Skeletal muscle tissue (tissue), 4 donors: ENCODE data around the gene HTR4. TPM values are rescaled to one million over a fixed set of nuclear protein-coding genes. Genes with fewer than 3 reads are reported as not detected.

Experiments
- H3K27ac ChIP-seq: one replicate; pipeline ENCODE4 v1.7.0; 2013; ENCODE audit warnings: mild to moderate bottlenecking, low read depth, low read length, inconsistent platforms
- H3K27me3 ChIP-seq, 3 donors: one replicate each; pipeline ENCODE4 v1.7.0; 2013; ENCODE audit warnings: low read length in 3 of 3; ENCODE audit not compliant: control insufficient read depth in 3 of 3, insufficient read depth in 3 of 3
- H3K36me3 ChIP-seq, 3 donors: one replicate each; pipeline ENCODE4 v1.7.0; 2013; ENCODE audit warnings: low read length in 3 of 3; ENCODE audit not compliant: control insufficient read depth in 3 of 3, insufficient read depth in 3 of 3
- H3K4me1 ChIP-seq, 3 donors: one replicate each; pipeline ENCODE4 v1.7.0; 2013; ENCODE audit warnings: low read length in 3 of 3, mild to moderate bottlenecking in 3 of 3; ENCODE audit not compliant: control insufficient read depth in 3 of 3, insufficient read depth in 3 of 3
- H3K4me3 ChIP-seq, 3 donors: one replicate each; pipeline ENCODE4 v1.7.0; 2013; ENCODE audit warnings: low read length in 3 of 3
- H3K9ac ChIP-seq, 3 donors: one replicate each; pipeline ENCODE4 v1.7.0; 2013; ENCODE audit warnings: low read length in 3 of 3, mild to moderate bottlenecking in 3 of 3, moderate library complexity in 2 of 3, low read depth in 1 of 3
- H3K9me3 ChIP-seq, 3 donors: one replicate each; pipeline ENCODE4 v1.7.0; 2013; ENCODE audit warnings: low read length in 3 of 3; ENCODE audit not compliant: control insufficient read depth in 3 of 3
- total RNA-seq: library from RNA; depleted of rRNA; stranded (reverse); fragments of >200 nt; gene quantifications from one replicate; pipeline ENCODE4 v1.2.3, GENCODE V29; 2014
- donor health status: Osteomylitis.

HTR4 gene
- total RNA-seq, 1 donor from 2014 or later: not detected

DNA sequence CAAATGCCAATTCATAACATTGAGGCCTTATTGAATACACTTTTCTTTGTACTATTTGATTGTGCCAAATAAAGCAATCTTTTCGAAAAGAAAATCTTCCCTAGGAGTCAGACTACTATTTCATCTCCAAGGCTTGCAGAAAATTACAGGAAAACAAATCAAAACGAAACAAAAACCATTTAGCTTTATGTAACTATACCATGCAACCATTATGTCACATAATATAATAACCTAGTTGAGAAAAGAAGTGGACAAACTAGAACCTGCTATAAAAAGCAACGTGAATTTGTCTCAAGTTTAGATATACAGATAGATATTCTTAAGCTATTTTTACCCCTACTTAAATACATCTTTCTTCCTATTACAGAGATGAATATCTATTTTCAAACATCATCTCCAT lies 18.0 kb downstream of the HTR4 start:
- Histone ChIP-seq H3K4me1 (no peaks in the 10 kb centered on the region), H3K9me3 (no peaks in the 10 kb centered on the region), H3K27me3 (no peaks in the 10 kb centered on the region), H3K36me3 (no peaks in the 10 kb centered on the region), H3K27ac (no peak overlapping the region), H3K9ac (no peak overlapping the region), H3K4me3 (no peak overlapping the region)

DNA sequence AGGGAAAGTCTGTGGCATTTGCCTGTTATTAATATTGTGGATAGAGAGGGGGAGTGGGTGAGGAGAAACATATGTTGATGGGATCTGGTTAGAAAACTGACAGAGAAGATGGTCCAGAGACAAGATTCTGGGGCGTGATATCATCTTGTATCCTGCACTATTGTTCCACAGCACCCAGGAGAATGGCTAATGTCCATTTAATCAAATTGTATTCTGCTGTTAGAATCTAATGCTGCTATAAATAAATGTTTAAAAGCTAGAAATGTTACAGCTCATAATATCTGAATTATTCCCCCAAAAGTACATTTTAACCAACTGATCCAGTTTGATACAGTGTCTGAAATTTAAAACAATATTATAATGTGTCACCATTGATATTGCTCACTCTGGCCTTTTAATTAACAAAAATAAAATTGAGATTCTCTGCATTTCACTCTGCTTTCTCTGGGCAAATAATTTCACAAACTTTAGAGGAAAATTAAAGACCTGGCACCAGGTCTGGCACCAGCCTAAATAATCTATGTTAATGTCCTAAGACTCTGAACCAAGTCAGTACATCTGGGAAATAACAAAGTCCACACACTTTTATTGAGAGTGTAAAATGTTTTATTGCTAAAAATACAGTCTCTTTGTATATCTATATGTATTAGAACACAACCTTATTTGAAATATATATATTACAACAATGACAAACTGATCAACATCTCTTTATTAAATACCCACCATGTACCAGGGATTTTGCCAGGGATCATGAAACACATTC lies 18.8 kb downstream of the HTR4 start:
- no peaks in the 10 kb centered on the region for H3K4me1 ChIP-seq

DNA sequence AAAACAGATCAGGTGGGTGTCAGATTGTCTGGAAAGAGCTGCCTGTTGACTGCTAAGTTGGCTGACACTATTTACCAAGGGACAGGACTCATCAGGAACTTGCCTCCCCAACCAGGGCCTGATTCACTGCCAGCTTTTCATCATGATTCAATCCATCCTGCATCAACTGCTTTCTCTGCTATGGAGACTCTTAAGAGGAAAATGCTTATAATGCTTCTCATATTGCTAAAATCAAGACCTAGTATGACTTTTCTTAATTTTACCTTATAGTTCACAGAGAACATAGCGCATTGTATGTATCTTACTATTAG lies 21.3 kb downstream of the HTR4 start:
- H3K4me1 ChIP-seq: no peaks in the 10 kb centered on the region
- no peaks in the 10 kb centered on the region for H3K36me3 ChIP-seq
- no peak overlapping the region for H3K27ac ChIP-seq
- no peak overlapping the region for H3K4me3 ChIP-seq
- no peaks in the 10 kb centered on the region for H3K9me3 ChIP-seq
- no peak overlapping the region for H3K9ac ChIP-seq
- no peaks in the 10 kb centered on the region for H3K27me3 ChIP-seq

More for the DNA sequence above, 18.8 kb downstream of the HTR4 start:
- no peak overlapping the region for H3K4me3 ChIP-seq
- H3K36me3 ChIP-seq: no peaks in the 10 kb centered on the region
- H3K27me3 ChIP-seq: no peaks in the 10 kb centered on the region
- H3K27ac ChIP-seq: no peak overlapping the region
- H3K9ac ChIP-seq: no peak overlapping the region
- no peaks in the 10 kb centered on the region for H3K9me3 ChIP-seq

DNA sequence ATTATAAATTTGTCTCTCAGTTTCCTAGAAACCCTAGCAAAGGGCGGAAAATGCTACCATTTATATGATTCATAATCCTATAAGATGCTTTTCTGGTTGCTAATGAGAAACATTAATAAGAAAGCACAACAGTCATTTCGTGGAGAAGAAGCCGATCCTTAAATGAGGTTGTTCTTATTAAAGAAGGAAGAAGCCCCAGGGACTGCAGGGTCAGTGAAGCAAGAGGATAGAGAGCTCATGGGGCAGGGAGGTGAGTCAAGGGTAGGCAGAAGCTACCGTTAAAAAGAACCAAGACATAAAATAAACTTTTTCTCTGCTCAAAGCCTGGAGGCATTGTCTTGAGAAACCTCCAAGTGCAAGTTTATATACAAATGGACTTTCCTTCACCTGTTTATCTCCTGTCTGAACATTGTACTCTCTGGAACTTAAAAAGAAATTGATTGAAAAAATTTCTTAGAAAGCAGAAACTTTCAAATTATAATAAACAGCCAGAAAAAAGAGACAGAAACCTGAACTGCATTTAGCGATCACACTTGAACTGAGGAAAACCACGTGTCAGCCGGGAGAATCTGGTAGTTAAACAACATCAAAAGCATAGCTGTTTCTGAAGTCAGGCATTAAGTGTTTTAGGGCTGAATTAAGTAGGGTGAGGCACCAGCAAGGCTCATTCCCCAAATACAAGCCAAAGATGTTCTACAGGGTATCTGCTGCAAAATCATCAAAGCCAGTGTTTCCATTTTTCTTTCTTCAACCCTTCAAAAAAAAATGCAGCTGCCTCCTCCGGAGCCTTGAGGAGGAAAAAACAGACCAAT lies 21.9 kb downstream of the HTR4 start:
- Histone ChIP-seq H3K4me3 (no peak overlapping the region), H3K9ac (no peak overlapping the region), H3K36me3 (no peaks in the 10 kb centered on the region), H3K27me3 (no peaks in the 10 kb centered on the region), H3K9me3 (no peaks in the 10 kb centered on the region), H3K4me1 (no peaks in the 10 kb centered on the region), H3K27ac (no peak overlapping the region)

DNA sequence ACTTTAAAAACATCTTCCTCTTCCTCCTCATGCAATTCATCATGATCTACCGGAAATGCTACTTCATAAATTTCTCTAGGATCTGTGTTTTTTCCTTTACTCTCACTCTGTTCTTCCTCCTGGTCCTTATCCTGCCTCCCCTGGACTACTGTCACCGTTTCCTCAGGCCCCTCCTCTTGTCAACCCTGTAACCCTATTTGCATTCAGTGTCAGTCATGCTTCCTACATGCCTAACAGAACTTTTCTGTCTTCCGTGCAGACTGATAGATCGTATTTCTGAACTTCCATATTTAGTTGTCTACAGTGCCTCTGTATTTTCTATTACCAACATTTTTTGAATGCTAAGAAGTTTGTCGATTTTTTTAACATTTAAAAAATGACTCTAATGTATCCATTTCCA lies 27.3 kb downstream of the HTR4 start:
- Histone ChIP-seq H3K27ac (no peak overlapping the region), H3K9me3 (no peaks in the 10 kb centered on the region), H3K36me3 (no peaks in the 10 kb centered on the region), H3K9ac (no peak overlapping the region), H3K4me1 (no peaks in the 10 kb centered on the region), H3K27me3 (no peaks in the 10 kb centered on the region), H3K4me3 (no peak overlapping the region)

DNA sequence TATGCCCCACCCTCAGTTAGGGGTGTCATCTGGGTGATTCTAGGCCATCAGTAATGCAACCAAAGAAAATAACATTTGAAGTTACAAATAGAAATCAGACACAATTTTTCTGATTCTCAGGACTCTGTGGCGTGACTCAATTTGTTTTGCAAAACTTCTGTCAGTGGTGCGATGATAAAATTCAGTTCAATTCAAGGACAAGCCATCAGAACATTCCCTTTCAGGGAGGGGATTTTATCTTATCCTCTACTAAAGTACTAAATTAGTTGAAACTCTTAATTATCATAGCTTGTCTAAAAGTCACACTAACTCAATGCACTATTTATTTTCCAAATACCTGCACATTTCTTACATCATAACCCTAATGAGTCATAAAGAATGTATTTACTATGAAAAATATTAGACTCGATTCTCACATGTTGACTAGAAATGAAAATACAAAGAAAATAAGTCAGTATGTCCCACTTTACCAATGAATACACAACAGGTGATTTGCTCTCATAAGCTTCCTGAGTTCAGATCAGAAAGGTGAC lies 28.2 kb downstream of the HTR4 start:
- Histone ChIP-seq H3K9ac (no peak overlapping the region), H3K27ac (no peak overlapping the region), H3K36me3 (no peaks in the 10 kb centered on the region), H3K27me3 (no peaks in the 10 kb centered on the region), H3K9me3 (no peaks in the 10 kb centered on the region), H3K4me1 (no peaks in the 10 kb centered on the region), H3K4me3 (no peak overlapping the region)

DNA sequence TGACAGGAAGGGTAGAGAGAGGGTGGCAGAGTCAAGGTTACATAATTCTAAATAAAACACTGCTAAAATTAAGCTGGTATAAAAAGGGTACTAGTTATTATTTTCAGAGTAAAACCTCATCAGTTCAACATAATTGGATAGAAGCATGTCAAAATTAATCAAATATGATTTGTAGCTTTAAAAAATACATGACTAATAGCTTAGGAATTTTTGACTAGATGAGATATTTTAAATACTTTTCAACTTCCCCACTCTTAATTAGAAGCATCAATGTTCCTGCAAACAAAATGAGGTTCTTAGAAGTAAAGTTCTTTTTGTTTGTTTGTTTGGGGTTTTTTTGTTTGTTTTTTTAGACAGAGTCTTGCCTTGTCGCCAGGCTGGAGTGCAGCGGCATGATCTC lies 29.1 kb downstream of the HTR4 start:
- Histone ChIP-seq H3K9me3 (no peaks in the 10 kb centered on the region), H3K27me3 (no peaks in the 10 kb centered on the region), H3K36me3 (no peaks in the 10 kb centered on the region), H3K27ac (no peak overlapping the region), H3K4me1 (no peaks in the 10 kb centered on the region), H3K4me3 (no peak overlapping the region), H3K9ac (no peak overlapping the region)

DNA sequence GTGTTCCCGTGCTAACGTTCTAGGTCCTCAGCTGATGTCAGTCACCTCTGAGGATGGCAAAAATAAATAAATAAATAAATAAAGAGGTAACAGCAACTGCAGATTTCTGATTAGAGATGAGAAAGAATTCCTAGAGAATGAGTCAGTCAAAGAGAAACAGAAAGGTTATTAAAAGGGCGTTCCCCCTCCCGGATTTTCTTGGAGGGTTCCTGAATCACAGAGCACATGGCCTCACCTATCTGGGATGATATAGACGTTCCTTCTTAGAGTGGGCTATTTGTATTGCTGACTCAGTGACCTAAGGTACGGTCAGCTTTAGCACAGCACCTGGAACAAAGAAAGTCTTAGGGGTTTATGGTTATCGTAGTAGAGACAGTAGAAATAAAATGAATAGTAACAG lies 30.6 kb downstream of the HTR4 start:
- Histone ChIP-seq H3K9me3 (no peaks in the 10 kb centered on the region), H3K9ac (no peak overlapping the region), H3K36me3 (no peaks in the 10 kb centered on the region), H3K27me3 (no peaks in the 10 kb centered on the region), H3K4me1 (no peaks in the 10 kb centered on the region), H3K4me3 (no peak overlapping the region), H3K27ac (no peak overlapping the region)

DNA sequence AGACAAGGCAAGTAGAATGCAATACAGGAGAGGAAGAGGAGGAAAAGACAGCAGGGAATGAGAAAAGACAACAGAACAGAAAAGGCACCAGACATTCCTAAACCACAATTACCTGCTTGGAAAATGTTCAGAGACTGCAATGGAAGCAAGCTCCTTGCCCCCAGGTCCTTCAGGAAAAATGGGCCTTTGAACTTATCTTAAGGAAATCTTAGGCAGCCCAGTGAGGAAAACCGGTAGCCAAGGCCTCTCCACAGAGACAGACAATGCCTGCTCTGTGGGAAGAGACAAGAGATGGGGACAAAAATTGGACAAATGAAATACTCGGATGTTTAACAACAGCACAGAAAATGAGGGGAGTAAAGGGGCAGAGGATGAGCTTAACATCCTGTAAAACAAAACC lies 31.2 kb downstream of the HTR4 start:
- Histone ChIP-seq H3K4me3 (no peak overlapping the region), H3K9me3 (no peaks in the 10 kb centered on the region), H3K4me1 (no peaks in the 10 kb centered on the region), H3K9ac (no peak overlapping the region), H3K27ac (no peak overlapping the region), H3K36me3 (no peaks in the 10 kb centered on the region), H3K27me3 (no peaks in the 10 kb centered on the region)

DNA sequence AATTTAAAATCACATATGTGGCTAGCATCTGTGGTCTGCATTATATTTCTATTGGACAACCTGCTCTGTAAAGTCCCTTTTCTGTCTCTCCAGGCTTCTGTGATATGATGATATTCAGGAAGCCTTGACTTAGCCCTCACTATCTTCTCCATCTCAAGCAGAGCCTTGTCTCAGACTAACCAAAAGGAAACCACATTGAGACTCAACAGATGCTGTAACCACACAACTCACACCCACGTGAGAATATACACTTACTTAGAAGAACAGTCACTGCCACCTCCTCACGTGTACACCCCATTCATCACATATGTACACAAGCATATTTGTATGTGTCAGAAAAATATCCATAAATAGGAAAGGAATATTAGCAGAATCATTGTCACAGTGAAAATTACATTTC lies 33.6 kb downstream of the HTR4 start:
- H3K9ac ChIP-seq: no peak overlapping the region
- H3K27ac ChIP-seq: no peak overlapping the region
- H3K4me3 ChIP-seq: no peak overlapping the region
- H3K27me3 ChIP-seq: no peaks in the 10 kb centered on the region
- H3K4me1 ChIP-seq: no peaks in the 10 kb centered on the region
- H3K36me3 ChIP-seq: no peaks in the 10 kb centered on the region
- H3K9me3 ChIP-seq: no peaks in the 10 kb centered on the region
